Erythroblast (primary cell): ENCODE data around the gene ADAMTS16.

Experiments used
- GATA1 ChIP-seq: IDR thresholded peaks from 2 replicates; pipeline ENCODE4 v1.6.1; 2011; ENCODE audit warnings: low read depth, mild to moderate bottlenecking, control low read depth, low read length, moderate library complexity
- POLR2A ChIP-seq: IDR thresholded peaks from 2 replicates; pipeline ENCODE4 v1.6.1; 2011; ENCODE audit warnings: mild to moderate bottlenecking, low read length

DNA sequence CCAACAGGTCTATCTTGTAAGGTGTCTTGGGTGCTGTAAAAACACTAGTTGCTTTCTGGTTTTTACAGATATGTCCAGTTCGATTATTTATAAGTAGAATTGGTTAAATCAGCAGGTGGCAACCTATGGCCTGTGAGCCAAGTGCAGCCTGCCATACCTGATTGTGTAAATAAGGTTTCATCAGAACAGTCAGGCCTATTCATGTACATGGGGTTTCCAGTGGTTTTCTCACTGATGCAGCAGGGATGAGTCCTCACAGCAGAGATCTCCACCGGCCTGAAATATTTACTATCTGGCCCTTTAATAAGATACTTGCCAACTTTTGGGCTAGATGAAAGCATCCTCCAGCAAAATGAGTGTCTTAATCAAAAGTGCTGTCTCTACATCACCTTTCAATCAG, 149.4 kb downstream of the ADAMTS16 start:
- TF ChIP-seq POLR2A (no peak), GATA1 (no peak)
